ENCODE data around the gene RGS3. TPM values are rescaled to one million over a fixed set of nuclear protein-coding genes. Genes with fewer than 3 reads are reported as not detected.
A peak's percentile ranks its signal among the peaks of the same experiment; 100 is the strongest.

Gene RGS3
- total RNA-seq, 4 donors from 2014 or later = 16.2 to 75.6 (median 54.9) TPM

DNA sequence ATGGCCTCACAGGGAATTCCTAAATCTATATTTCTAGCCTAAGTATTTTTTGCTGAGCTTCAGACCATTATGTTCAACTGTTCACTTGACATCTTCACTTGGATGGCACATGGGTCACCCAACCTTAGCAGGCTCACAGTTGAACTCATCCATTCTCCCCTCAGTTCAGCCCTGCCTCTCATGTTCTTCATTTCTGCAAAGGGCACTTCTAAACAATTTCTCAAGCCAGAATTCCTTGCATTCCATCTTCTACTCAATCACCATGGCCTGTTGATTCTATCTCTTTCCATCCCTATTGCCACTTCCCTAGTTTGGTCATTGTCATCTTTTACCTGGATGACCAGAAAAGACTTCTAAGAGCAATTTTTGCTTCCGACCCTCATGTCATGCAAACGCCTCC, 7.3 kb upstream of the RGS3 start:
- intact Hi-C loops (cut with DNase I; ENCODE audit: low total_unique reads) = no loop called here
- no peak for DNase-seq
- peaks cover 10 to 12% of the 10 kb centered on the region in 2 donors for H3K4me1 ChIP-seq
- H3K27me3 ChIP-seq = no peaks in the 10 kb centered on the region
- H3K4me3 ChIP-seq = no peak overlapping the region
- no peaks in the 10 kb centered on the region for H3K9me3 ChIP-seq
- TF ChIP-seq, protein P1, sequence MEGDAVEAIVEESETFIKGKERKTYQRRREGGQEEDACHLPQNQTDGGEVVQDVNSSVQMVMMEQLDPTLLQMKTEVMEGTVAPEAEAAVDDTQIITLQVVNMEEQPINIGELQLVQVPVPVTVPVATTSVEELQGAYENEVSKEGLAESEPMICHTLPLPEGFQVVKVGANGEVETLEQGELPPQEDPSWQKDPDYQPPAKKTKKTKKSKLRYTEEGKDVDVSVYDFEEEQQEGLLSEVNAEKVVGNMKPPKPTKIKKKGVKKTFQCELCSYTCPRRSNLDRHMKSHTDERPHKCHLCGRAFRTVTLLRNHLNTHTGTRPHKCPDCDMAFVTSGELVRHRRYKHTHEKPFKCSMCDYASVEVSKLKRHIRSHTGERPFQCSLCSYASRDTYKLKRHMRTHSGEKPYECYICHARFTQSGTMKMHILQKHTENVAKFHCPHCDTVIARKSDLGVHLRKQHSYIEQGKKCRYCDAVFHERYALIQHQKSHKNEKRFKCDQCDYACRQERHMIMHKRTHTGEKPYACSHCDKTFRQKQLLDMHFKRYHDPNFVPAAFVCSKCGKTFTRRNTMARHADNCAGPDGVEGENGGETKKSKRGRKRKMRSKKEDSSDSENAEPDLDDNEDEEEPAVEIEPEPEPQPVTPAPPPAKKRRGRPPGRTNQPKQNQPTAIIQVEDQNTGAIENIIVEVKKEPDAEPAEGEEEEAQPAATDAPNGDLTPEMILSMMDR (IDR thresholded peaks at IDR 0.05) = no peak
- no peak for TF ChIP-seq POLR2A (IDR thresholded peaks at IDR 0.05)
- H3K36me3 ChIP-seq = no peaks in the 10 kb centered on the region
- peak overlapping the region; percentile 86 to 89 for H3K27ac ChIP-seq

DNA sequence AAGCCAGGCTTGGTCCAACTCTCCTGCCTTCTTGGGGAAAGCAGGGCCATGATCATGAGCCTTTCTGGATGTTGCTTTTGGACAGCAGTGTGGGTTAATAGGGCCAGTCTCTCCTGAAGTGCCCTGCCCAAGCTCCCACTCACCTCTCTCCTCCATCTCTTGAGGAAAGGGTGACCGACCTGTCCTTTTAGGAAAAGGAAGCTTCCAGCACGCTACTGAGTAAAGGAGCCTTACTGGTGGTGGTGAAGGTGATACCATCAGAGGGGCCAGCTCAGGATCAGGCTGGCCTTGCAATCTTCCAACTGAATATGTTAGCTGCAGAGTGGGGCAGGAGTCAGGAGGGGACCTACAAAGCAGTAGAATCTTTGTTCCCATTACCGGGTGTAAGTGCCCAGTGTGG, 2.2 kb upstream of the RGS3 start:
- DNase-seq = no peak
- intact Hi-C loops (cut with DNase I; ENCODE audit: low total_unique reads) = no loop called here

DNA sequence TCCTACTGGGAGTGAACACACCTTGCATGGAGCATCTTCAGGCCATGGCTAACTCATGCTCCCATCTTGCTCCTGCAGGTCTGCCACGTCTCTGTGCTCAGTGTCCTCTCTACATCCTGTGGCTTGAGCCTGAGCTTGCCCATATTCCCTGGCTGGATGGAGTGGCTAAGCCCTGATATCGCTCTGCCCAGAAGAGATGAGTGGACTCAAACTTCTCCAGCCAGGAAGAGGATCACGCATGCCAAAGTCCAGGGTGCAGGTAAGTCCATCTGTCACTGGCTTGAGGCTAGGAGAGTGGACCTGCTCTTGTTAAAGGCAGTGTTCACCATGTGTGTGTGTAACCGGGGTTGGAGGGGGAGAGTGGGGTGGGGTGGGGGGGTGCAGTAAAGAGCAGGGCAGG, 1.6 kb upstream of the RGS3 start:
- DNase-seq = no peak
- H3K4me3 ChIP-seq = no peak overlapping the region
- no peaks in the 10 kb centered on the region for H3K4me1 ChIP-seq
- no peaks in the 10 kb centered on the region for H3K27me3 ChIP-seq
- intact Hi-C loops (cut with DNase I; ENCODE audit: low total_unique reads) = no loop called here
- no peak for TF ChIP-seq POLR2A (IDR thresholded peaks at IDR 0.05)
- TF ChIP-seq, protein P1 (IDR thresholded peaks at IDR 0.05) = no peak
- H3K36me3 ChIP-seq = no peaks in the 10 kb centered on the region
- no peaks in the 10 kb centered on the region for H3K9me3 ChIP-seq
- H3K27ac ChIP-seq = no peak overlapping the region

More for the DNA sequence above, 2.2 kb upstream of the RGS3 start:
- H3K4me3 ChIP-seq = no peak overlapping the region
- no peaks in the 10 kb centered on the region for H3K27me3 ChIP-seq
- H3K27ac ChIP-seq = no peak overlapping the region
- H3K9me3 ChIP-seq = no peaks in the 10 kb centered on the region
- TF ChIP-seq POLR2A (IDR thresholded peaks at IDR 0.05) = no peak
- TF ChIP-seq, protein P1 (IDR thresholded peaks at IDR 0.05) = no peak
- peaks cover 2% of the 10 kb centered on the region in 2 donors for H3K4me1 ChIP-seq
- no peaks in the 10 kb centered on the region for H3K36me3 ChIP-seq

DNA sequence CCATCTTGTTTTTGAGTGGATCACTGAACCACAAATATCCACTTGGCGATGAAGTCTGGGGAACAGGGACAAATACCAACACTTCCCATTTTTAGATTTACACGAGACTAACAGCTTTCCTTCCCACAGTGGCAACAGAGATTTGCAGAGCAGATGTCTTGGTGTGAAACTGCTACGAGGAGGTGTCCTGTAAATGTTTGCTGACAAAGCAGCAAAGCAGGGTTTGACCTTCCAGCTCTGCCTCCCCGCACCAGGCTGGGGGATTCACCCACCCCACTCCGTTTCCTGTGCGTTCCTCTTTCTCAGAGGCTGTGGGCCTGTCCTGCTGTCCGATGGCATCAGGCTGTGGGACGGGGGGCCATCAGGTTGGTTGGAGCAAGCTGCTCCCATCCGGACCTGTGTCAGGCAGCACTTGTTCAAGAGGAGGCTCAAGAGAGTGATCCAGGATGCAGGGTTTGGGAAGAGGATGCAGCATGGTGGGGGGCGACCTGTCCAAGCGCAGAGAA, 693 bp upstream of the RGS3 start:
- H3K27me3 ChIP-seq = no peaks in the 10 kb centered on the region
- TF ChIP-seq, protein P1 (IDR thresholded peaks at IDR 0.05) = no peak
- no peak for TF ChIP-seq POLR2A (IDR thresholded peaks at IDR 0.05)
- DNase-seq = no peak
- intact Hi-C loops (cut with DNase I; ENCODE audit: low total_unique reads) = no loop called here
- H3K9me3 ChIP-seq = no peaks in the 10 kb centered on the region
- no peak overlapping the region for H3K4me3 ChIP-seq
- H3K27ac ChIP-seq = no peak overlapping the region
- H3K4me1 ChIP-seq = no peaks in the 10 kb centered on the region
- H3K36me3 ChIP-seq = no peaks in the 10 kb centered on the region

DNA sequence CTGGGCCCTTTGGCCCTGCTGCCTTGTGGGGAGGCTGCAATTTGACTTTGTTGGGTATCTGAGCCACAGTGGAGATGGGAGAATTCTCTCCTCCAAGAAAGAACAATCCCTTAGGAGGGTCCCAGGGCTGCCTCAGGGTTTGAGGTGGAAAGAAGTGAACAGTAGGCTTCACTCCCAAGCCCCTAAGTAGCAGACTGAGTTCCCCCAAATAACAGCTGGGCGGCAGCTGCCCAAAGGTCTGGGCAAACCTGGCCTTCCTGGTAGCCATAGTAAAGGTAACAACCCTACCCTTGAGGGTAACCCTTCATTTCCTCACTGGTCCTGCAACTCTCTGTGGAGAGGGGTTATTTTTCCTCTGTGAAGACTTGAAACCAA, 746 bp downstream of the RGS3 start:
- Histone ChIP-seq H3K9me3 (no peaks in the 10 kb centered on the region), H3K27me3 (no peaks in the 10 kb centered on the region), H3K4me3 (no peak overlapping the region), H3K27ac (no peak overlapping the region), H3K36me3 (no peaks in the 10 kb centered on the region), H3K4me1 (no peaks in the 10 kb centered on the region)
- TF ChIP-seq, protein P1 (IDR thresholded peaks at IDR 0.05) = no peak
- TF ChIP-seq POLR2A (IDR thresholded peaks at IDR 0.05) = no peak
- intact Hi-C loops (cut with DNase I; ENCODE audit: low total_unique reads) = no loop called here
- no peak for DNase-seq
